K562 (cell line): ENCODE results near the gene FTSJ3. TPM values are rescaled to one million over a fixed set of nuclear protein-coding genes. Genes with fewer than 3 reads are reported as not detected.

Experiments used
- BDP1 ChIP-seq: IDR thresholded peaks from 3 replicates; pipeline ENCODE4 v1.6.1; 2011; ENCODE audit not compliant: insufficient read length, insufficient read depth
- BHLHE40 ChIP-seq: IDR thresholded peaks from 2 replicates; pipeline ENCODE4 v1.6.1; 2011; ENCODE audit warnings: low read length, improper control_type of control experiment
- CBX2 ChIP-seq: fragments of 200-600 bp; sonication (generic); IDR thresholded peaks from one replicate; pipeline ENCODE4 v1.6.1; 2012; ENCODE audit warnings: mild to moderate bottlenecking, low read length, inconsistent platforms; ENCODE audit not compliant: insufficient read depth, poor library complexity, severe bottlenecking
- CCNT2 ChIP-seq: IDR thresholded peaks from 2 replicates; pipeline ENCODE4 v1.6.1; 2011; ENCODE audit warnings: borderline replicate concordance, low read depth, mild to moderate bottlenecking, moderate library complexity, mixed read lengths, low read length; ENCODE audit not compliant: insufficient read length; ENCODE audit errors: extremely low read depth
- CREBBP ChIP-seq: IDR thresholded peaks from one replicate; pipeline ENCODE4 v1.6.1; 2012; ENCODE audit warnings: low read depth, mild to moderate bottlenecking, control low read depth, inconsistent platforms, low read length
- CUX1 ChIP-seq: fragments of 200-800 bp; sonication (Bioruptor generic); IDR thresholded peaks from 2 replicates; pipeline ENCODE4 v1.6.1; 2016; ENCODE audit warnings: missing genetic modification characterization, missing compliant biosample characterization
- ESRRB ChIP-seq: fragments of 250-450 bp; sonication (Bioruptor Pico); IDR thresholded peaks from 2 replicates; pipeline ENCODE4 v1.5.0; 2020; ENCODE audit warnings: mild to moderate bottlenecking, moderate library complexity, borderline replicate concordance
- GATAD2A ChIP-seq: fragments of 450-650 bp; IDR thresholded peaks from 2 replicates; pipeline ENCODE4 v1.6.1; 2017
- MAFG ChIP-seq: fragments of 450-650 bp; conservative IDR thresholded peaks from 2 replicates; pipeline ENCODE4 v1.6.1; 2016; ENCODE audit warnings: missing genetic modification characterization, missing compliant biosample characterization
- MTF1 ChIP-seq: fragments of 250-450 bp; sonication (Bioruptor Pico); IDR thresholded peaks from 2 replicates; pipeline ENCODE4 v1.9.0; 2021; ENCODE audit warnings: moderate library complexity, mild to moderate bottlenecking, inconsistent platforms, borderline replicate concordance
- NR3C1 ChIP-seq: sonication (generic); formaldehyde crosslinking; IDR thresholded peaks from 2 replicates; pipeline ENCODE4 v1.8.1; 2022; ENCODE audit warnings: missing genetic modification reagents
- RERE ChIP-seq: sonication (generic); formaldehyde crosslinking; IDR thresholded peaks from 2 replicates; pipeline ENCODE4 v1.8.0; 2023; ENCODE audit warnings: missing genetic modification reagents, mild to moderate bottlenecking, borderline replicate concordance
- STAT5A ChIP-seq: IDR thresholded peaks from 2 replicates; pipeline ENCODE4 v1.6.1; 2012; ENCODE audit warnings: low read length, inconsistent platforms, borderline replicate concordance
- ZFPM2 ChIP-seq: fragments of 250-450 bp; sonication (Bioruptor Pico); IDR thresholded peaks from 2 replicates; pipeline ENCODE4 v1.5.1; 2022; ENCODE audit warnings: mild to moderate bottlenecking
- polyA plus RNA-seq, 8 experiments: library from polyadenylated mRNA; depleted of rRNA in 4 of 8; stranded (reverse) in 5 of 8; unstranded in 3 of 8; fragments of >200 nt; fragmentation: Nextera tagmentation in 2 of 8; fragmentation: Illumina TruSeq in 1 of 8; extraction: Ambion mirVana in 2 of 8; extraction: Trizol in 1 of 8; gene quantifications; 2 replicates each; pipeline versions ENCODE4 v1.2.1 to v1.2.3, GENCODE V29; 2011 to 2014; ENCODE audit warnings: inconsistent platforms in 1 of 8, missing spikeins in 1 of 8
- total RNA-seq, 7 experiments: library from RNA; depleted of rRNA in 6 of 7; stranded (reverse); fragments of >200 nt in 6 of 7; fragmentation: Illumina TruSeq in 2 of 7; extraction: Trizol in 2 of 7; gene quantifications; 2 replicates each; pipeline versions ENCODE4 v1.2.1 to v1.2.3, GENCODE V29; 2011 to 2021; ENCODE audit warnings: low replicate concordance in 1 of 7
- TF ChIP-seq, protein P1 (sequence below): fragments of 450-650 bp; IDR thresholded peaks from 2 replicates; pipeline ENCODE4 v1.6.1; 2017; ENCODE audit warnings: antibody characterized with exemption

The FTSJ3 gene
- total and polyA plus RNA-seq, 9 of the 15 experiments (the other 6 are each of a cell fraction or from before 2014, with no cell fraction given), result 18.0 to 65.6 (median 52.4) TPM

DNA sequence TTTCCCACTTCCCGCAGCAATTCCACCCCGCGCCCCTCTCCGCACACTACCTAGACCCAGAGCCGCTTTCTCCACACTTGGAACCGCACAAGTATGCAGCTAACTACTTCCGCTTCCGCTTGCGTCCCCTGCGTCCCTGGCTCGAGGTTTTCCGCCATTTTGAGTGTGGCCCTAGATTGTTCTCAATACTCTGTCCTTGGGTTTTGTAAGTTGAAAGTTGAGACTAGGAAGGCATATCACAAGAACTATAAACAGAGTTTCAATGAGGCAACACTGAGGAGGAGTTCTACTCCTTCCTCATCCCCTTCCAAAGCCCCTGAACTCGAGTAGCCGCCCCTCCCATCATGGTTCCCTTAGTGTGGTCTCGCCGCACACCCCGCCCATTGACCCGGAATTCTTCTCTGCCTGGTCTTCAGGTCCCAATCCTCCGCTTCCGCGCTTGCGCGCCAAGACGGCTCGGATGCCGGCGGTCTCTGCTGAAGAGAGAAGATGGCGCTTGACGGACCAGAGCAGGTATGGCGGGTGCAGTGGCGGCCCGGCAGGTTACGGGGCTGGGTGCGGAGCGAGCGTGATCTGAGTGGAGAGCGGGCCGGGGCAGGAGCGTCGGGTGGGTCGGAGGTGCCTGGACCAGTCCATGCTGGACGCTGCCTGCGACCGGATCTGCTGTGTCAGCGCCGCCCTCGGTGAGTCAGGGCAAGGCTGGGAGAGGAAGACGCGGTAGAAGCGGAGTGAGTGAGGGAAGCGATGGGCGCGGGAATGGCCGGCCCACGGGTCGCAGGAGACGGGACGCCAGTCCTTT, at the start of gene FTSJ3, which contains the start of gene PSMC5 (continued):
- no peak for TF ChIP-seq CREBBP
- TF ChIP-seq MTF1, result no peak
- TF ChIP-seq CUX1 (CRISPR knock-in tag), result no peak
- no peak for TF ChIP-seq BDP1
- TF ChIP-seq ESRRB, result no peak
- TF ChIP-seq GATAD2A, result no peak
- no peak for TF ChIP-seq RERE
- TF ChIP-seq, protein P1, sequence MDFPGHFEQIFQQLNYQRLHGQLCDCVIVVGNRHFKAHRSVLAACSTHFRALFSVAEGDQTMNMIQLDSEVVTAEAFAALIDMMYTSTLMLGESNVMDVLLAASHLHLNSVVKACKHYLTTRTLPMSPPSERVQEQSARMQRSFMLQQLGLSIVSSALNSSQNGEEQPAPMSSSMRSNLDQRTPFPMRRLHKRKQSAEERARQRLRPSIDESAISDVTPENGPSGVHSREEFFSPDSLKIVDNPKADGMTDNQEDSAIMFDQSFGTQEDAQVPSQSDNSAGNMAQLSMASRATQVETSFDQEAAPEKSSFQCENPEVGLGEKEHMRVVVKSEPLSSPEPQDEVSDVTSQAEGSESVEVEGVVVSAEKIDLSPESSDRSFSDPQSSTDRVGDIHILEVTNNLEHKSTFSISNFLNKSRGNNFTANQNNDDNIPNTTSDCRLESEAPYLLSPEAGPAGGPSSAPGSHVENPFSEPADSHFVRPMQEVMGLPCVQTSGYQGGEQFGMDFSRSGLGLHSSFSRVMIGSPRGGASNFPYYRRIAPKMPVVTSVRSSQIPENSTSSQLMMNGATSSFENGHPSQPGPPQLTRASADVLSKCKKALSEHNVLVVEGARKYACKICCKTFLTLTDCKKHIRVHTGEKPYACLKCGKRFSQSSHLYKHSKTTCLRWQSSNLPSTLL, result no peak
- no peak for TF ChIP-seq ZFPM2 (CRISPR knock-in tag)
- TF ChIP-seq NR3C1 (CRISPR knock-in tag), result no peak
- no peak for TF ChIP-seq CBX2
- TF ChIP-seq BHLHE40, result no peak
- peak; percentile 89 for TF ChIP-seq MAFG (tag)
- TF ChIP-seq STAT5A, result no peak
- peak; percentile 46 for TF ChIP-seq CCNT2
